H1 (cell line): Measurements from ENCODE around the gene CMIP.

ENCODE experiments used
- CBX8 ChIP-seq: fragments of 300-800, 300-1000 bp; sonication (generic); IDR thresholded peaks from 2 replicates; pipeline ENCODE4 v1.7.1; 2016; ENCODE audit warnings: low read depth, low read length, borderline replicate concordance
- CHD2 ChIP-seq: IDR thresholded peaks from 2 replicates; pipeline ENCODE4 v1.6.1; 2012; ENCODE audit warnings: low read length, improper control_type of control experiment
- GABPA ChIP-seq: IDR thresholded peaks from 2 replicates; pipeline ENCODE4 v1.6.1; 2011; ENCODE audit warnings: mild to moderate bottlenecking, low read length, moderate library complexity, borderline replicate concordance; ENCODE audit not compliant: insufficient read depth
- JUN ChIP-seq: IDR thresholded peaks from 2 replicates; pipeline ENCODE4 v1.6.1; 2011; ENCODE audit warnings: low read depth, mild to moderate bottlenecking, improper control_type of control experiment, low read length
- NRF1 ChIP-seq: IDR thresholded peaks from 2 replicates; pipeline ENCODE4 v1.6.1; 2011; ENCODE audit warnings: mild to moderate bottlenecking, low read depth, low read length, improper control_type of control experiment
- POLR2A ChIP-seq, 2 experiments: IDR thresholded peaks; 1 replicate in 1 of 2; 2 replicates in 1 of 2; pipeline ENCODE4 v1.6.1; 2011; ENCODE audit warnings: low read depth in 2 of 2, low read length in 2 of 2, mild to moderate bottlenecking in 2 of 2; ENCODE audit errors: control extremely low read depth in 1 of 2
- POLR2AphosphoS5 ChIP-seq: IDR thresholded peaks from 2 replicates; pipeline ENCODE4 v1.6.1; 2011; ENCODE audit warnings: low read depth, low read length
- RFX5 ChIP-seq: IDR thresholded peaks from 2 replicates; pipeline ENCODE4 v1.6.1; 2011; ENCODE audit warnings: low read depth, low read length, improper control_type of control experiment, borderline replicate concordance
- SP2 ChIP-seq: IDR thresholded peaks from 2 replicates; pipeline ENCODE4 v1.6.1; 2012; ENCODE audit warnings: mild to moderate bottlenecking, low read length, inconsistent platforms
- TCF12 ChIP-seq: IDR thresholded peaks from 2 replicates; pipeline ENCODE4 v1.6.1; 2011; ENCODE audit warnings: low read depth, mild to moderate bottlenecking, low read length
- TF ChIP-seq, protein P1 (sequence below), 3 experiments: IDR thresholded peaks; 1 replicate in 2 of 3; 2 replicates in 1 of 3; pipeline versions ENCODE4 v1.5.1 to v1.6.1; 2011; ENCODE audit warnings: low read length in 3 of 3, mild to moderate bottlenecking in 3 of 3, inconsistent platforms in 2 of 3, low read depth in 1 of 3, moderate library complexity in 1 of 3; ENCODE audit not compliant: insufficient read depth in 1 of 3; ENCODE audit errors: control extremely low read depth in 1 of 3
- TF ChIP-seq, protein P2 (sequence below): IDR thresholded peaks from 2 replicates; pipeline ENCODE4 v1.6.1; 2011; ENCODE audit warnings: low read length, improper control_type of control experiment

DNA sequence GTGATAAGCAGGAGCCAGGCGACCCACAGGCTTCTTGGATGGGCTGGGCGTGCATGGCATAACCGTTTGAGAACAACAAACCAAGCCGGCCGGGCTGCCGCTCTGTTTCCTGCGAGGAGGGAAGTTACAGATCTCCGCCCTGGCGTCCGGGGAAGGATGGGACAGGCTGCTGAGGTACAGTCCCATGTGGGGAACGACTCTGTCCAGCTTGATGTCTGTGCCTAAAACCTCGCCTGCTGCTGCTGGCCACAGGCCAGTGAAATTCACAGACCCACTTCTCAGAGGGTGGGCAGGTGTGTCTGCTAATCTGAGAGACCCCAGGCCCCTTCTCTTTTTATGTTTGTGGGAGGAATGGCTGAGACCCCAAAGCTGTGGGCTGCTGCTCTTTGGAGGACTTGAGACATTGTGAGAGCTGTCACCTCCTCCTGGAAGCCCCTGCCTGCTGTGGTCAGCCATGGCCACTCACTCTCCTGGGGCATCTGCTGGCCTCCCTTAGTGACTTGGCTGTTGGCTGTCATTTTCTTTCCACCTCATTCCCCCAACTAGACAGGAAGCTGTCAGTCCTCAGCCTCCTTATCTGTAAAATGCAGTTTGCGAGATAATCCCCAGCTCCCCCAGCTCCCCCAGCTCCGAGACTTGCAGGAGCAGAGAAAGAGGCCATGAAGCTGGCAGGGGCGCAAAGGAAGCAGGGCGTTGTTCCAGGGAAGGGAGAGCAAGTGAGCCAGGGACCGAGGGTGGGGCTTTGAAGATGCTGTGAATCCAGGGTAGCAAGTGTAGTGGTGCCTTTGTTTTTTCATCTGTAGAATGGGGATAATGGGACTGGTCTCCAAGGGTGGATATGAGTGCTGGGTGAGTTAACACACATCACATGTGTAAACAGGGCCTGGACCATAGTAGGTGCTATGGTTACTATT is 51.0 kb downstream of the CMIP start:
- TF ChIP-seq GABPA (no peak), CHD2 (no peak), RFX5 (no peak), CBX8 (no peak), TCF12 (no peak), POLR2AphosphoS5 (no peak), JUN (no peak), NRF1 (no peak), SP2 (no peak), POLR2A (IDR thresholded peaks at IDR 0.05; ENCODE audit: control extremely low read depth in 1 of 2, low read depth in 2 of 2, low read length in 2 of 2) (no peak)
- TF ChIP-seq, protein P1, sequence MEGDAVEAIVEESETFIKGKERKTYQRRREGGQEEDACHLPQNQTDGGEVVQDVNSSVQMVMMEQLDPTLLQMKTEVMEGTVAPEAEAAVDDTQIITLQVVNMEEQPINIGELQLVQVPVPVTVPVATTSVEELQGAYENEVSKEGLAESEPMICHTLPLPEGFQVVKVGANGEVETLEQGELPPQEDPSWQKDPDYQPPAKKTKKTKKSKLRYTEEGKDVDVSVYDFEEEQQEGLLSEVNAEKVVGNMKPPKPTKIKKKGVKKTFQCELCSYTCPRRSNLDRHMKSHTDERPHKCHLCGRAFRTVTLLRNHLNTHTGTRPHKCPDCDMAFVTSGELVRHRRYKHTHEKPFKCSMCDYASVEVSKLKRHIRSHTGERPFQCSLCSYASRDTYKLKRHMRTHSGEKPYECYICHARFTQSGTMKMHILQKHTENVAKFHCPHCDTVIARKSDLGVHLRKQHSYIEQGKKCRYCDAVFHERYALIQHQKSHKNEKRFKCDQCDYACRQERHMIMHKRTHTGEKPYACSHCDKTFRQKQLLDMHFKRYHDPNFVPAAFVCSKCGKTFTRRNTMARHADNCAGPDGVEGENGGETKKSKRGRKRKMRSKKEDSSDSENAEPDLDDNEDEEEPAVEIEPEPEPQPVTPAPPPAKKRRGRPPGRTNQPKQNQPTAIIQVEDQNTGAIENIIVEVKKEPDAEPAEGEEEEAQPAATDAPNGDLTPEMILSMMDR (IDR thresholded peaks at IDR 0.05; ENCODE audit: control extremely low read depth in 1 of 3, insufficient read depth in 1 of 3, low read depth in 1 of 3, low read length in 3 of 3) = no peak
- TF ChIP-seq, protein P2, sequence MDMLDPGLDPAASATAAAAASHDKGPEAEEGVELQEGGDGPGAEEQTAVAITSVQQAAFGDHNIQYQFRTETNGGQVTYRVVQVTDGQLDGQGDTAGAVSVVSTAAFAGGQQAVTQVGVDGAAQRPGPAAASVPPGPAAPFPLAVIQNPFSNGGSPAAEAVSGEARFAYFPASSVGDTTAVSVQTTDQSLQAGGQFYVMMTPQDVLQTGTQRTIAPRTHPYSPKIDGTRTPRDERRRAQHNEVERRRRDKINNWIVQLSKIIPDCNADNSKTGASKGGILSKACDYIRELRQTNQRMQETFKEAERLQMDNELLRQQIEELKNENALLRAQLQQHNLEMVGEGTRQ = no peak
